HEK293T (cell line): Measurements from ENCODE around the gene DCBLD1.

Experiments used
- ARNT ChIP-seq: fragments of 450-650 bp; IDR thresholded peaks from 2 replicates; pipeline ENCODE4 v1.6.1; 2017; ENCODE audit warnings: mild to moderate bottlenecking
- BHLHE40 ChIP-seq: fragments of 450-650 bp; IDR thresholded peaks from 2 replicates; pipeline ENCODE4 v1.6.1; 2016; ENCODE audit warnings: mild to moderate bottlenecking, moderate library complexity, borderline replicate concordance
- CTBP1 ChIP-seq: fragments of 450-650 bp; IDR thresholded peaks from 2 replicates; pipeline ENCODE4 v1.6.1; 2016; ENCODE audit warnings: borderline replicate concordance
- ELF4 ChIP-seq: fragments of 450-650 bp; IDR thresholded peaks from 2 replicates; pipeline ENCODE4 v1.6.1; 2017; ENCODE audit warnings: antibody characterized with exemption
- FOXA1 ChIP-seq: fragments of 450-650 bp; IDR thresholded peaks from 2 replicates; pipeline ENCODE4 v1.6.1; 2016; ENCODE audit warnings: mild to moderate bottlenecking
- FOXK2 ChIP-seq: fragments of 450-650 bp; IDR thresholded peaks from 2 replicates; pipeline ENCODE4 v1.6.1; 2016; ENCODE audit warnings: mild to moderate bottlenecking
- FOXM1 ChIP-seq: fragments of 450-650 bp; IDR thresholded peaks from 2 replicates; pipeline ENCODE4 v1.6.1; 2017; ENCODE audit warnings: mild to moderate bottlenecking, borderline replicate concordance
- L3MBTL2 ChIP-seq: fragments of 450-650 bp; conservative IDR thresholded peaks from 2 replicates; pipeline ENCODE4 v1.6.1; 2016; ENCODE audit warnings: mild to moderate bottlenecking
- LEF1 ChIP-seq: fragments of 450-650 bp; IDR thresholded peaks from 2 replicates; pipeline ENCODE4 v1.6.1; 2017; ENCODE audit warnings: mild to moderate bottlenecking, borderline replicate concordance
- NFRKB ChIP-seq: fragments of 450-650 bp; IDR thresholded peaks from 2 replicates; pipeline ENCODE4 v1.6.1; 2016; ENCODE audit warnings: mild to moderate bottlenecking, moderate library complexity
- SP1 ChIP-seq: fragments of 450-650 bp; IDR thresholded peaks from 2 replicates; pipeline ENCODE4 v1.6.1; 2017
- SUZ12 ChIP-seq: fragments of 450-650 bp; IDR thresholded peaks from 2 replicates; pipeline ENCODE4 v1.6.1; 2016; ENCODE audit warnings: mild to moderate bottlenecking
- TARDBP ChIP-seq: fragments of 450-650 bp; IDR thresholded peaks from 2 replicates; pipeline ENCODE4 v1.6.1; 2016
- TF ChIP-seq, protein P1 (sequence below): fragments of 450-650 bp; IDR thresholded peaks from 2 replicates; pipeline ENCODE4 v1.6.1; 2016

DNA sequence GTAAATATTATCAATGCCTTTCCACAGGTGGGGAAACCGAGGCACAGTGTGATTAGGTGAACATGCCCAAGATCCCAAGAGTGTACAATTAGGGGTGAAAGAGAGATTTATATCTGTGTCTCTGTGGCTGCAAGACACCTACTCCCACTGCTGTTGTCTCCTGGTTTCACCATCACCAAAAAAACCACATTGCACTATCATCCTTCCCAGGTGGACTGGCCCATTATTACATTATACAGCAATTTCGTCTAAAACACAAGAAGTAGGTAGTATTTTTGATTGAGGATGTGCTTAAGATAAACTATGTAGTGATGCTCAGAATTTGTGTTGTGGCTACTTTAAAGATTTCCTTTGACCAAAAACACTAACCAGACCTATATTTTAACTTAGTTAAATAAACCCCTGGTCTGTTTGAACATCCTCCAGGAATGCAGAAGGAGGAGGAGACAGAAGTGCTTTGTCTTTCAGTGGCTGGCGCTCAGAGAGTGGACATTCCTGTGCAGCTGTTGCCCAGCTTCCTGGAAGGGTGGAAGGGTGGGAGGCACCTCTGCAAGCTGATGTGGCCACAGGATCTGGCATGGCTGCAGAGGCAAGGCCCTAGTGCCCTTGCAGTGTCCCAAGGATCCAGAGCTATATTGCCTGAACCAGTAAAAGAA, 23.8 kb downstream of the DCBLD1 start:
- no peak for TF ChIP-seq FOXM1
- TF ChIP-seq, protein P1, sequence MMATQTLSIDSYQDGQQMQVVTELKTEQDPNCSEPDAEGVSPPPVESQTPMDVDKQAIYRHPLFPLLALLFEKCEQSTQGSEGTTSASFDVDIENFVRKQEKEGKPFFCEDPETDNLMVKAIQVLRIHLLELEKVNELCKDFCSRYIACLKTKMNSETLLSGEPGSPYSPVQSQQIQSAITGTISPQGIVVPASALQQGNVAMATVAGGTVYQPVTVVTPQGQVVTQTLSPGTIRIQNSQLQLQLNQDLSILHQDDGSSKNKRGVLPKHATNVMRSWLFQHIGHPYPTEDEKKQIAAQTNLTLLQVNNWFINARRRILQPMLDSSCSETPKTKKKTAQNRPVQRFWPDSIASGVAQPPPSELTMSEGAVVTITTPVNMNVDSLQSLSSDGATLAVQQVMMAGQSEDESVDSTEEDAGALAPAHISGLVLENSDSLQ = no peak
- no peak for TF ChIP-seq FOXA1
- TF ChIP-seq SP1 = no peak
- TF ChIP-seq NFRKB = no peak
- TF ChIP-seq SUZ12 = no peak
- no peak for TF ChIP-seq BHLHE40
- no peak for TF ChIP-seq ELF4
- no peak for TF ChIP-seq ARNT
- TF ChIP-seq FOXK2 = no peak
- no peak for TF ChIP-seq LEF1
- no peak for TF ChIP-seq TARDBP
- TF ChIP-seq L3MBTL2 = no peak
- TF ChIP-seq CTBP1 = no peak
